Stimulated activated memory B cell treated with anti-CD40 and anti-IgM and Interleukin-4, amounts not matched to agents 10 μg/mL and 1 μg/mL and 100 μg/mL, for 72 hours (primary cell): Measurements from ENCODE around the gene GSE1.

Source experiments
- ATAC-seq: fragments of 150-1000 bp; cut with Tn5 transposase; 2 replicates; pipeline ENCODE4 v1.10.0; 2021
- H3K27ac Mint-ChIP-seq: one replicate; pipeline ENCODE4 v1.8.0; 2022; ENCODE audit warnings: mild to moderate bottlenecking, mixed read lengths
- H3K27me3 Mint-ChIP-seq: one replicate; pipeline ENCODE4 v1.8.0; 2022; ENCODE audit warnings: mixed read lengths
- H3K36me3 Mint-ChIP-seq: one replicate; pipeline ENCODE4 v1.8.0; 2022; ENCODE audit warnings: mixed read lengths
- H3K4me1 Mint-ChIP-seq: one replicate; pipeline ENCODE4 v1.8.0; 2022; ENCODE audit warnings: mixed read lengths
- H3K4me3 Mint-ChIP-seq: one replicate; pipeline ENCODE4 v1.8.0; 2022; ENCODE audit warnings: mild to moderate bottlenecking, moderate library complexity, mixed read lengths
- H3K9me3 Mint-ChIP-seq: one replicate; pipeline ENCODE4 v1.8.0; 2022; ENCODE audit warnings: mixed read lengths

GSE1 gene

GRCh38 chr16:85613604-85614337 lies 649 bp downstream of the GSE1 start:
- ATAC-seq: no peak
- Mint-ChIP-seq H3K4me3 (peak overlapping the region; percentile 85), H3K4me1 (peaks cover 60% of the 10 kb centered on the region), H3K27ac (peak overlapping the region; percentile 46), H3K9me3 (no peaks in the 10 kb centered on the region), H3K36me3 (no peaks in the 10 kb centered on the region), H3K27me3 (no peaks in the 10 kb centered on the region)

DNA sequence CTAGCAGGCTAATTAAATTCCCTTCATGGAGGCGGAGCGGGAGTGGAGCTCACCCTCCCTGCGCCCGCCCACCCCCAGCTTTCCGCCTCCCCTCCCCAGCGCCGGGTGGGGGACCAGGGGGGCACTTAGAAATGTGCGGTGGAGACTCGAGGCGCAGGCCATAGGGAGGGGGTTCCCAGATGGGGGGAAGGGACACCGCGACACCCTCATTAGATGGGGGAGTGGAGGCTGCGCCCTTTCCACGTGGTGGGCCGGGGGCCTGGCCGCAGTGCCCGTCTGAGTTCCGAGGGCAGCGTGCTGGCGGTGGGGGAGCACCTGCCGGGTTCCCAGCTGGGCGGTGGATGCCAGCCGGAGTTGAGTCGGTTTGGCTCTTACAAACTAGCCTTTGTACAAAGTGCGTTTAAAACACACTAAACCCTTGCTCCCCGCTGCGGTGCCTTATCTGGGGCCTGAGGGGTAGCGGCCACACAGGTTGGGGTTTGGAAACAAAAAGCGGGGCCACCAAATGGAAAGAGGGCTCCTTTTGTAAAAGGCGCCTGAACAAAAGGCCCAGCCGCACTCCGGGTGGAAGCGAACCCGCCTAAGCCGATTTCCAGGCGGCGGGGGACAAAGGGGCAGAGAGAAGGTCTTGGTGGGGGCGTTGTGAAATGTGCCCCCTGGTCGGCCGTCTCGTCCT lies 1.4 kb downstream of the GSE1 start:
- no peaks in the 10 kb centered on the region for H3K36me3 Mint-ChIP-seq
- H3K9me3 Mint-ChIP-seq: no peaks in the 10 kb centered on the region
- H3K27me3 Mint-ChIP-seq: no peaks in the 10 kb centered on the region
- H3K27ac Mint-ChIP-seq: no peak overlapping the region
- no peak for ATAC-seq
- H3K4me1 Mint-ChIP-seq: peaks cover 57% of the 10 kb centered on the region
- H3K4me3 Mint-ChIP-seq: peak overlapping the region; percentile 85

GRCh38 chr16:85615014-85615851 lies 2.1 kb downstream of the GSE1 start:
- Mint-ChIP-seq H3K9me3 (no peaks in the 10 kb centered on the region), H3K4me3 (peak overlapping the region; percentile 56), H3K36me3 (no peaks in the 10 kb centered on the region), H3K4me1 (peaks cover 50% of the 10 kb centered on the region), H3K27ac (peak overlapping the region; percentile 73), H3K27me3 (no peaks in the 10 kb centered on the region)
- ATAC-seq: no peak

- peak overlapping the region; percentile 63 for H3K4me3 Mint-ChIP-seq
- H3K4me1 Mint-ChIP-seq: peaks cover 51% of the 10 kb centered on the region
- peak overlapping the region; percentile 73 for H3K27ac Mint-ChIP-seq
- no peaks in the 10 kb centered on the region for H3K9me3 Mint-ChIP-seq
- H3K27me3 Mint-ChIP-seq: no peaks in the 10 kb centered on the region
- peak; percentile 74 for ATAC-seq
- peaks cover 7% of the 10 kb centered on the region for H3K36me3 Mint-ChIP-seq
These were observed 2.9 kb downstream of the GSE1 start for GRCh38 chr16:85615852-85616606.

GRCh38 chr16:85616607-85617321 lies 3.6 kb downstream of the GSE1 start:
- peak; percentile 69 for ATAC-seq
- no peaks in the 10 kb centered on the region for H3K9me3 Mint-ChIP-seq
- H3K4me3 Mint-ChIP-seq: peak overlapping the region; percentile 63

GRCh38 chr16:85617948-85618347 lies 4.8 kb downstream of the GSE1 start:
- Mint-ChIP-seq H3K36me3 (peaks cover 8% of the 10 kb centered on the region), H3K27me3 (no peaks in the 10 kb centered on the region), H3K4me3 (no peak overlapping the region), H3K27ac (no peak overlapping the region), H3K4me1 (peaks cover 69% of the 10 kb centered on the region), H3K9me3 (no peaks in the 10 kb centered on the region)
- ATAC-seq: no peak

More at GRCh38 chr16:85616607-85617321, 3.6 kb downstream of the GSE1 start:
- H3K27me3 Mint-ChIP-seq: no peaks in the 10 kb centered on the region
- peak overlapping the region; percentile 73 for H3K27ac Mint-ChIP-seq
- H3K36me3 Mint-ChIP-seq: peaks cover 8% of the 10 kb centered on the region
- peaks cover 58% of the 10 kb centered on the region for H3K4me1 Mint-ChIP-seq

DNA sequence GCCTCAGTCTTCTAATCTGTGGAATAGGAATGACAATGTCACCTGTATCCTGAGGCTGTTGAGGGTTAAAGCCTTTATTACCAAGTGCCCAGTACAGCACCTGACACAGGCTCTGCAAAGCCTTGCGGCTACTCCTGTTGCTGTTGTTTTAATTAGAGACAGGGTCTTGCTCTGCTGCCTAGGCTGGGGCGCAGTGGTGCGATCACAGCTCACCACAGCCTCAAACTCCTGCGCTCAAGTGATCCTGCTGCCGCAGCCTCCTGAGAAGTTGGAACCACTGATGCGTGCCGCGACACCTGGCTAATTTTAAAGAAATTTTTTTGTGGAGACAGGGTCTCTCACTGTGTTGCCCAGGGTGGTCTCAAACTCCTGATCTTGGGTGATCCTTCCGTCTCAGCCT lies 5.4 kb downstream of the GSE1 start:
- no peak overlapping the region for H3K4me3 Mint-ChIP-seq
- no peaks in the 10 kb centered on the region for H3K27me3 Mint-ChIP-seq
- no peak for ATAC-seq
- no peak overlapping the region for H3K27ac Mint-ChIP-seq
- H3K9me3 Mint-ChIP-seq: no peaks in the 10 kb centered on the region
- H3K36me3 Mint-ChIP-seq: peaks cover 8% of the 10 kb centered on the region
- H3K4me1 Mint-ChIP-seq: peaks cover 74% of the 10 kb centered on the region

GRCh38 chr16:85619101-85619891 lies 6.2 kb downstream of the GSE1 start:
- H3K9me3 Mint-ChIP-seq: no peaks in the 10 kb centered on the region
- no peaks in the 10 kb centered on the region for H3K27me3 Mint-ChIP-seq
- peaks cover 8% of the 10 kb centered on the region for H3K36me3 Mint-ChIP-seq
- H3K4me3 Mint-ChIP-seq: no peak overlapping the region
- ATAC-seq: no peak
- H3K4me1 Mint-ChIP-seq: peaks cover 80% of the 10 kb centered on the region
- no peak overlapping the region for H3K27ac Mint-ChIP-seq

DNA sequence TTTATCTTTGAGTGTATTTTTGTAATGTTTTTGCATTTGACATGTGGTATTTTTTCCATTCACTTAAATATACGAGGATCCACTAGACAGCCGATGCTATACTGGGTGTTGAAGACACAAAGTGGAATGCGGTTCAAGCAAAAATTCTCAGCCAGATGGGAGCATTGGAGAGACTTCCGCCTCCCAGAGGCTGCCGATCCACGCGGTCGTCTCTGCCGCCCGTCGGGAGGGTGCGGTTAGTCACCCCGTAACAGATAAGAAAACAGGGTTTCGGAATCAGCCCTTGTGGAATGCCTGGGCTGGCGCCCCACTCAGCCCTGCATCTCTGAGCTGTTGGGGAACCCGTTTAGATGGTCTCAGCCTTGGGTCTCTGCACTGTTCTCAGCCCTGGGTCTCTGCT lies 7.3 kb downstream of the GSE1 start:
- no peak for ATAC-seq
- Mint-ChIP-seq H3K36me3 (peaks cover 12% of the 10 kb centered on the region), H3K4me3 (no peak overlapping the region), H3K27me3 (no peaks in the 10 kb centered on the region), H3K27ac (no peak overlapping the region), H3K9me3 (no peaks in the 10 kb centered on the region), H3K4me1 (peaks cover 87% of the 10 kb centered on the region)

DNA sequence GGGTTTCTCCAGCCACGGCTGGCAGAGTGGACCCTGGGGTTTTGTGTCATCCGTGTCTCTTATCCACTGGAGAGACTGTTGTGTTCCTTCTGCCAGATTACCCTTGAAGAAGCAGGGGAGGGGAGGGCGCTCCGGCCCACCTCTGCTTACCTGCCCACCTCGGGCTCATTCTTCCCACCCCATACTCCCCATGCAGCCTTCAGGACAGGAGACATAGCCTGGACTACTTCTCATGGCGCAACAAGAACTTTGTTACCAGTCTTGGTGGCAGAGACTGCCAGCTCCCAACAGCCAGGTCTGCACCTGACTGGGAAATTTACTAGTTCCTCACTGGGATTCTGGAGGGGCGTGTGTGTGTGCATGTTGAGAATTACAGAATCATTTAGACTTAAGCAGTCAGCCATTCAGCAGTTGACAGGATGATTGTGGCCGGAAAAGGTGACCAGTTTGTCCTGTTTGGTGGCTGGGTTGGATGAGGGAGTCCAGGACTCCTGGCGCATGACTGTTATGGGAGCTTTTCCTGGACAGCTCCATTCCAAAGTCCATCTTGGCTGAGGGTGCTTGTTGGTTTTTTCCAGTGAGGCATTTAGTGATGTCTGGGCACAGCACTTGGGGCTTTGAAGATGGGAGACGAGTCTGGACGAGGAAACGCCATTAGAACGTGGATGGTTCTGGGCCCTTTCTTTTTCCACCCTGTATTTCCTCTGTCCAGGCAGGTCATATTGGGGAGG lies 8.7 kb downstream of the GSE1 start:
- peaks cover 84% of the 10 kb centered on the region for H3K4me1 Mint-ChIP-seq
- H3K27ac Mint-ChIP-seq: no peak overlapping the region
- no peak for ATAC-seq
- no peak overlapping the region for H3K4me3 Mint-ChIP-seq
- peaks cover 15% of the 10 kb centered on the region for H3K36me3 Mint-ChIP-seq
- no peaks in the 10 kb centered on the region for H3K27me3 Mint-ChIP-seq
- no peaks in the 10 kb centered on the region for H3K9me3 Mint-ChIP-seq

- Mint-ChIP-seq H3K9me3 (no peaks in the 10 kb centered on the region), H3K27me3 (no peaks in the 10 kb centered on the region), H3K36me3 (peaks cover 15% of the 10 kb centered on the region), H3K4me3 (no peak overlapping the region), H3K27ac (no peak overlapping the region), H3K4me1 (peaks cover 80% of the 10 kb centered on the region)
- ATAC-seq: no peak
These were observed 9.6 kb downstream of the GSE1 start for GRCh38 chr16:85622683-85623082.

GRCh38 chr16:85623250-85623649 lies 10.1 kb downstream of the GSE1 start:
- no peak overlapping the region for H3K27ac Mint-ChIP-seq
- peaks cover 15% of the 10 kb centered on the region for H3K36me3 Mint-ChIP-seq
- no peaks in the 10 kb centered on the region for H3K27me3 Mint-ChIP-seq
- H3K9me3 Mint-ChIP-seq: no peaks in the 10 kb centered on the region
- H3K4me3 Mint-ChIP-seq: no peak overlapping the region
- H3K4me1 Mint-ChIP-seq: peaks cover 75% of the 10 kb centered on the region
- ATAC-seq: no peak

DNA sequence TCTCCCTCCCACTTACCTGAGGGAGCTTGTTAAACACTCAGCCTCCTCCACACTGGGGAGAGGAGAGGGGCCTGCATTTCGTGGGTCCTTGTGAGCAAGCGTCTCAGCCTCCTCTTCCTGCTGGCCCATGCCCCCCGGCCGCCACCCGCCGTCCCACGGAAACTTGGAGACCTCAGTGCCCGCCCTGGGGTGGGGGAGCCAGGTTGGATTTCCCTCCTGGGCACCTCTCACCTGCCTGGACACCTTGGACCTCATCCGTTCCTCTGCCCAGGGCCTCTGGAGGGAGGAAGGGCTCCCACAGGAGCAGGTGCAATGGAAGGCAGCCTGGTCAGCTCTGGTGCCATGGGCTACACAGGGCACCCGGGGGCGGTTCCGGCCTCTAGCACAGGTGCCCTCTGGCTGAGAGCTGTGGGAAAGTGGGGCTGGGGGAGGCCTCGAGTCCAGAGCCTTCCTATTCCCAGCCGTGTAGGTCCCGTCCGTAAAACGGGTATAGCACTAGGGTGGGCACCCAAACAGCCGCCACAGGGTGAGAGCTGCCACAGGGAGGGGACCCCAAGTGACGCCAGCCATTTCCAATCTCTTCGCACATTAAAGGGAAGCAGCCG lies 11.0 kb downstream of the GSE1 start:
- ATAC-seq: no peak
- Mint-ChIP-seq H3K4me1 (peaks cover 75% of the 10 kb centered on the region), H3K36me3 (peaks cover 23% of the 10 kb centered on the region), H3K27ac (no peak overlapping the region), H3K27me3 (no peaks in the 10 kb centered on the region), H3K9me3 (no peaks in the 10 kb centered on the region), H3K4me3 (no peak overlapping the region)
